Measurements from ENCODE around the gene TNPO3.

The TNPO3 gene

GRCh38 chr7:128906001-128906765 lies 148.7 kb downstream of the TNPO3 start:
- DNase-seq (ENCODE audit: low spot score), result no peak

DNA sequence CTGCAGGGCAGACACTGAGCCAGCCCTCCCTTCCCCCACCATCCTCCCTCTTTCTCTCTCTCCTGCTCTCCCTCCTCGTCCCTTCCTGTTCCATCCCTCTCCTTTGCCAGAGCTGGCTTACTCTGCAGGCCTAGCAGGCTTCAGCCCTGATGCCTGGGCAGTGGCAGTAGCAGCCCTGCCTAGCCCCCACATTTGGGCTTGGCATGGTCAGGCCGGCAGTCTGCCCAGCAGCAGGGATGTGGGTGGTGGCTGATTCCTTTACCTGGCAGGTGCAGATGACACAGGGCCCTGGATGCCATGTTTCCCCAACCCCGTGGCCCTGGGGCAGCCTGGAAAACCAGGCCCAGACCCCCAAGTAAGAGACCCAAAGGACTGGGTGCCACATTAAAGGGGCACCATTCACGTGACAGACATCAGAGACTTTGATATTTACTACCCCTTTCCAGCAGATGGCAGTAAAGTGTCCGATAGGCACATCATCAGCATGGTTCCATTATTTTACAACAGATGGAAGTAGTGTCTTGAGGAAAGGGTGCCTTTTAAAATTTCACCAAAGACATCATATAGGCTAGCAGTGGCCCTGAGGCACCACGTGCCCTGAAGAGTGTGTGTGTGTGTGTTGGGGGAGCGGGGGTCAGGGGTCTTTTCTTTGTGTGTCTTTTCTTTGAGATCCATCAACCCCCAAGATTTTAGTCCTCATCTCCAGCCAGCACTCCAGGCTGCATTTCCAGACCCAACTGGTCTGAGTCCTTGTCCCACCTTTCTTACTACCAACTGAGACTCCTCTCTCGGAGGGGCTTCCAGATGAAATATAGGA lies 150.3 kb downstream of the TNPO3 start:
- peak; percentile 61 for DNase-seq (ENCODE audit: low spot score)
